ENCODE measurements around the gene C11orf58. TPM values are rescaled to one million over a fixed set of nuclear protein-coding genes. Genes with fewer than 3 reads are reported as not detected.

C11orf58 gene
- total and polyA plus RNA-seq, 9 donors: 131 to 175 (median 155) TPM

DNA sequence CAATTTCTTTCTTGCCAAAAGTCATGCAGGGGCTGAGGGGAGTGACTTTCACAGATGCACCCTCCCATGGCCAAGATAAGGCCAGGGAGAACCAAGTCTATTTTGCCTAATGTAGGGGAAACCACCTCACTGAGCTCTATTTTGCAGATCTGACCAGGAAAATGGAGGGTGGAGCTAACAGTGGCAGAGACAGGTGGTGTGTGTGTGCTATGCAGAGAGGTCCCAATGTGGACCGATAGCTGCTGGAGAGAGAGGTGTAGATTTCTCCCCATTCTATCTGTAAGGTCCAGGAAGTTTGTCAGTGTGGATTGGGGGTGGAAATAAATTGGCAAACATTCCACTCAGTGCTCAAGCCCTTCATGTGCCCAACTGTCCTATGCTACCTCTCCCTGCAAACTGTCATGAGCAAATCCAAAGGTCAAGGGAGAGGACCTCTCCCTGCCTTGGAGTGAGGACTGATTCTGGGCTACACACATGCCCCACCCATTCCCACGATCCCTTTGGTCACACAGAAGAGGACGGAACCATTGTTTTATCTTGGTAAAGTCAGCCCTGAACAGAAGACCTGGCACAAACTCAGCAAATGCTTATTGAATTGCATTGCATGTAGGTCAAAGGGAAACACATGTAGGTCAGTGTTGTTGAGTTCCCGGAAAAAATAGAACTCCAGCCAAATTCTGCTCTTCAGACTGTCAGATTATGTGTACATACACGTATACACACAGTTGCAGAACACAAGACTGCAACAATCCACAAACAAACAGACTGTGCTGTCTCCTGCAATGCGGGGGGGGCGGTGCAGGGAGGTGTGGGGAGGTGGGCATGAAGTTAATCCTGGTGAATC lies 65.9 kb downstream of the C11orf58 start:
- peaks cover 5% of the 10 kb centered on the region for H3K4me1 ChIP-seq (ENCODE audit: insufficient read depth)
- no peaks in the 10 kb centered on the region for H3K9me3 ChIP-seq
- no peak overlapping the region for H3K27ac ChIP-seq
- no peak overlapping the region for H3K4me3 ChIP-seq
- no peak for DNase-seq
- 31 to 38% (median 36%) methylated on average over 7 of the region's 7 CpGs for WGBS, 3 donors
- H3K27me3 ChIP-seq: no peaks in the 10 kb centered on the region
- intact Hi-C loops (cut with DNase I): no loop called here
- TF ChIP-seq EP300 (IDR thresholded peaks at IDR 0.05): no peak
- no peak for TF ChIP-seq POLR2A (IDR thresholded peaks at IDR 0.05)
- TF ChIP-seq CTCF (IDR thresholded peaks at IDR 0.05): no peak
- no peaks in the 10 kb centered on the region for H3K36me3 ChIP-seq

DNA sequence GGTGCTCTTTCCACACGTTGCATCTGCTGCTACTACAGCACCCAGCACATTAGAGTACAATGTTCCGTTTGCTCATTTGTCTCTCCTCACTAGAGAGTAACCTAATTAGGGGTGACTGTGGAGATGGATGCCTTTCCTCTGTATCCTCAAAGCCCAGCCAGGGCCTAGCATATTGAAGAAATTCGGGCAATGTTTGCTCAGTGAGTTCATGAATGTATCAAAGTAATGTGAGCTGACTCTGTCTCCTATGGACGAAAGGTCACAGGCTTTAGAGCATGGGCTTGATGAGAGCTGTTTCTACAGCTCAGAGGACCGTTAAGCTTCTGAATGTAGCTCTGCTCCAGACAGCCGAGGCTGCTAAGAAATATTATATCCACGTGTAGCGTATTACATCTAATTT lies 67.5 kb downstream of the C11orf58 start:
- Histone ChIP-seq H3K27ac (no peak overlapping the region), H3K4me3 (no peak overlapping the region), H3K27me3 (no peaks in the 10 kb centered on the region), H3K4me1 (ENCODE audit: insufficient read depth) (peaks cover 5% of the 10 kb centered on the region), H3K9me3 (no peaks in the 10 kb centered on the region), H3K36me3 (no peaks in the 10 kb centered on the region)
- 88 to 92% (median 88%) methylated on average over 8 of the region's 8 CpGs for whole genome bisulfite sequencing, 3 donors
- no peak for TF ChIP-seq POLR2A (IDR thresholded peaks at IDR 0.05)
- no peak for TF ChIP-seq EP300 (IDR thresholded peaks at IDR 0.05)
- DNase-seq: no peak
- intact Hi-C loops (cut with DNase I): no loop called here

DNA sequence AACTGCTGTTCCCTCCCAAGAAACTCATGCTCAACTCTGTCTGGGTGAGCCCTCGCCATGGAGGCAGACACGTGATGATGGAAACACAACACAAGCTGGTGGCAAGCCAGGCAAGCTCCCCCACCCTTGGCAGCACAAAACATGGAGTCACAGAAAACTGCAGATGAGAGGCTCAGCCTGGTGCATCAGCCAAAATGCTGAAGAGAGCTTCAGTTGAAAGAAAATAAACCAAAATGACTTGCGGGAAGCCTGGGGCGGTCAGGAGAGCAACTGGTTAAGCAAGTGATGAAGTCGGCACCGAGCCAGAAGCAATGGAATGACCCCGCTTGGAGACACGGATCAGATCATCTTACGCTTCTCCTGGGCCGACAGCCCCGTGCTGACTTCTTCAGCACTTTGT lies 68.3 kb downstream of the C11orf58 start:
- no peak for TF ChIP-seq EP300 (IDR thresholded peaks at IDR 0.05)
- no peak for TF ChIP-seq CTCF (IDR thresholded peaks at IDR 0.05)
- TF ChIP-seq POLR2A (IDR thresholded peaks at IDR 0.05): no peak
- H3K9me3 ChIP-seq: no peaks in the 10 kb centered on the region
- WGBS, 3 donors: 60 to 68% (median 66%) methylated on average over 11 of the region's 11 CpGs
- H3K4me3 ChIP-seq: no peak overlapping the region
- H3K27me3 ChIP-seq: no peaks in the 10 kb centered on the region
- DNase-seq: no peak
- peaks cover 5% of the 10 kb centered on the region for H3K4me1 ChIP-seq (ENCODE audit: insufficient read depth)
- no peaks in the 10 kb centered on the region for H3K36me3 ChIP-seq
- H3K27ac ChIP-seq: no peak overlapping the region
- intact Hi-C loops (cut with DNase I): no loop called here

GRCh38 chr11:16807306-16807705 lies 68.9 kb downstream of the C11orf58 start:
- 75 to 87% (median 80%) methylated on average over 3 of the region's 3 CpGs for WGBS, 3 donors
- Histone ChIP-seq H3K36me3 (no peaks in the 10 kb centered on the region), H3K9me3 (no peaks in the 10 kb centered on the region), H3K27me3 (no peaks in the 10 kb centered on the region), H3K27ac (no peak overlapping the region), H3K4me3 (no peak overlapping the region), H3K4me1 (ENCODE audit: insufficient read depth) (peaks cover 5% of the 10 kb centered on the region)
- no peak for DNase-seq
- intact Hi-C loops (cut with DNase I): no loop called here
- TF ChIP-seq POLR2A (IDR thresholded peaks at IDR 0.05) (no peak), CTCF (IDR thresholded peaks at IDR 0.05) (no peak), EP300 (IDR thresholded peaks at IDR 0.05) (no peak)
